H7 (cell line): Measurements from ENCODE around the gene NTN3. TPM values are rescaled to one million over a fixed set of nuclear protein-coding genes. Genes with fewer than 3 reads are reported as not detected.
A peak's percentile ranks its signal among the peaks of the same experiment; 100 is the strongest.

ENCODE experiments used
- DNase-seq: peaks from one replicate; pipeline ENCODE4 v3.0.0; 2012
- H3K27me3 ChIP-seq: 2 replicates; pipeline ENCODE4 v1.6.0; 2011; ENCODE audit warnings: mild to moderate bottlenecking, low read length; ENCODE audit not compliant: control insufficient read depth, insufficient read depth
- H3K36me3 ChIP-seq: replicated peaks from 2 replicates; pipeline ENCODE4 v1.5.1; 2011; ENCODE audit warnings: low read length; ENCODE audit not compliant: control insufficient read depth, insufficient read depth
- H3K4me3 ChIP-seq: 2 replicates; pipeline ENCODE4 v1.5.1; 2011; ENCODE audit warnings: low read depth, mild to moderate bottlenecking, control low read depth, low read length, moderate library complexity; ENCODE audit not compliant: insufficient read depth
- total RNA-seq: library from RNA; depleted of rRNA; stranded (reverse); fragments of >200 nt; shearing (Covaris generic); gene quantifications from 2 replicates; pipeline ENCODE4 v1.2.3, GENCODE V29; 2014

The NTN3 gene
- total RNA-seq, 1 experiment from 2014 or later = 0.73 TPM

DNA sequence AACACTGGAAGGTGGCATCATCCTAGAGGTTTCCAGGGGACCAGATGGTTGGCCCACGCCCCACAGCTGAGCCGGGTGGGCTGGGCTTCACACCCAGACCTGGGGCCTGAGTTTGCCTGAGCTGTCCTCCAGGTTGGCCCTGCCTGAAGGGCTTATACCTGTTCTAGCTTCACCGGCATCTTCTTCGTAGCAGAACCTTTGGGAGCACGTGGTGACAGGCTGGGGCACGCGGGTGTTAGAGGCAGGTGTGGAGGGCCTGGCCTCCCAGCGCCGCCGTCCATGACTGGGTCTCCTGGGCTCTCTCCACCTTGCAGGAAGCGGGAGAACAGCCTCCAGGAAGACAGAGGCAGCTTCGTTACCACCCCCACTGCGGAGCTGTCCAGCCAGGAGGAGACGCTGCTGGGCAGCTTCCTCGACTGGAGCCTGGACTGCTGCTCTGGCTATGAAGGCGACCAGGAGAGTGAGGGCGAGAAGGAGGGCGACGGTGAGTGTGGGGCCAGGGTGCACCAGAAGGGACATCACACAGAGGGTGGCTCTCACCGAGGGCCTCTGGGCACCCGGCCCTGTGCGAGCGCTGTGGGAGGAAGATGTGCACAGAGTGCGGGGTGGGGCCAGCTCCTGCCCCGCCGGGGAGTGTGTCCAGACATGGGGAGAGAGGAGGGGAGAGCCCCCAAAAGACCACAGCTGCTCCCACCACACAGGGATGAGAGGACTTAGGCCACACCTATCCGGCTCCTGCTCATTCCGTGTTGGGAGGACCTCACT lies 15.8 kb upstream of the NTN3 start:
- Histone ChIP-seq H3K27me3 (no peaks in the 10 kb centered on the region), H3K36me3 (peaks cover 41% of the 10 kb centered on the region)
- DNase-seq = peak; percentile 26

DNA sequence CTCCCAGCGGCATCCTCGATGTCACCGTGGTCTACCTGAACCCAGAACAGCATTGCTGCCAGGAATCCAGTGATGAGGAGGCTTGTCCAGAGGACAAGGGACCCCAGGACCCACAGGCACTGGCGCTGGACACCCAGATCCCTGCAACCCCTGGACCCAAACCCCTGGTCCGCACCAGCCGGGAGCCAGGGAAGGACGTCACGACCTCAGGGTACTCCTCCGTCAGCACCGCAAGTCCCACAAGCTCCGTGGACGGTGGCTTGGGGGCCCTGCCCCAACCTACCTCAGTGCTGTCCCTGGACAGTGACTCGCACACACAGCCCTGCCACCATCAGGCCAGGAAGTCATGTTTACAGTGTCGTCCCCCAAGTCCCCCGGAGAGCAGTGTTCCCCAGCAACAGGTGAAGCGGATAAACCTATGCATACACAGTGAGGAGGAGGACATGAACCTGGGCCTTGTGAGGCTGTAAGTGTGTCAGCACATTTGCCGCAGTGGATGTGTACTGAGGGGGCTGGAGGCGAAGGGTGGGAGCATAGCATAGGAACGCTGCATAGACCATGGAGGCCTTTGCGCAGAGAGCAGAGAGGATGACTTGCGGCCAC lies 14.4 kb upstream of the NTN3 start:
- Histone ChIP-seq H3K27me3 (no peaks in the 10 kb centered on the region), H3K4me3 (no peak overlapping the region), H3K36me3 (peaks cover 35% of the 10 kb centered on the region)
- no peak for DNase-seq

More for the DNA sequence above, 15.8 kb upstream of the NTN3 start:
- no peak overlapping the region for H3K4me3 ChIP-seq

DNA sequence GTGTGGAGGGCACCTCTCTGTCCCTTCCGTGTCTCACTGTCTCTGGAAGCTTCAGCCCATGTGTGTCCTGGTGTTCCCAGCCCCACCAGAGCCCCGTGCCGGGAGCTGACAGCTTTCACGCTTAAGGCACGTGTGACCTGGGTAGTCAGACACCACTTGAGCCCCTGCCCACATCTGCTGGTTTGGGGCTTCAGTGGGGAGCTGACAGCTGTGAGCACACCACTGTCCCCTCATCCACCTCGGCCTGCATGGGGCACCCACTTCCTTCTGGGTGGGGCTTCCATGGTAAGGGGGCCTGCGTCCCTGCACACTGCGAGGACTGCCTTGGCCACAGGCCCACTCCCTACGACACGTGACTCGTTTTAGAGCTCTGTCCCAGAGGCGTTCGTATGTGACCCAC lies 13.8 kb upstream of the NTN3 start:
- Histone ChIP-seq H3K4me3 (no peak overlapping the region), H3K27me3 (no peaks in the 10 kb centered on the region), H3K36me3 (peaks cover 30% of the 10 kb centered on the region)
- no peak for DNase-seq

DNA sequence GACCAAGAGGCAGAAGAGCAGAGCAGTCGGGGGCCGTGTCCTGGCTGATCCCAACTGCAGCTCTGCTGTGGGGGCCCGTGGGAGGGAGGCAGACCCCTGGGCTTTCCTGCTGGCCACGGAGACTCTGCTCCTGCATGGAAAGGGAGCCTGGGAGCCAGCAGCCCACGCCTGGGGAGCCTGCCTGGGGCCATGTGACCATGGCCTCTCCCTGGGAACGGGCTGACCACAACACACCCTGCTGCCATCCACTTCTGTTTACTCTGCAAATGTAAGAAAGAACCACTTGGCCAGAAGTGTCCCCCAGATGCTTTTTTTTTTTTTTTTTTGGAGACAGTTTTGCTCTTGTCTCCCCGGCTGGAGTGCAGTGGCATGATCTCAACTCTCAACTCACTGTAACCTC lies 13.2 kb upstream of the NTN3 start:
- H3K36me3 ChIP-seq = peaks cover 26% of the 10 kb centered on the region
- H3K4me3 ChIP-seq = no peak overlapping the region
- no peaks in the 10 kb centered on the region for H3K27me3 ChIP-seq
- no peak for DNase-seq

DNA sequence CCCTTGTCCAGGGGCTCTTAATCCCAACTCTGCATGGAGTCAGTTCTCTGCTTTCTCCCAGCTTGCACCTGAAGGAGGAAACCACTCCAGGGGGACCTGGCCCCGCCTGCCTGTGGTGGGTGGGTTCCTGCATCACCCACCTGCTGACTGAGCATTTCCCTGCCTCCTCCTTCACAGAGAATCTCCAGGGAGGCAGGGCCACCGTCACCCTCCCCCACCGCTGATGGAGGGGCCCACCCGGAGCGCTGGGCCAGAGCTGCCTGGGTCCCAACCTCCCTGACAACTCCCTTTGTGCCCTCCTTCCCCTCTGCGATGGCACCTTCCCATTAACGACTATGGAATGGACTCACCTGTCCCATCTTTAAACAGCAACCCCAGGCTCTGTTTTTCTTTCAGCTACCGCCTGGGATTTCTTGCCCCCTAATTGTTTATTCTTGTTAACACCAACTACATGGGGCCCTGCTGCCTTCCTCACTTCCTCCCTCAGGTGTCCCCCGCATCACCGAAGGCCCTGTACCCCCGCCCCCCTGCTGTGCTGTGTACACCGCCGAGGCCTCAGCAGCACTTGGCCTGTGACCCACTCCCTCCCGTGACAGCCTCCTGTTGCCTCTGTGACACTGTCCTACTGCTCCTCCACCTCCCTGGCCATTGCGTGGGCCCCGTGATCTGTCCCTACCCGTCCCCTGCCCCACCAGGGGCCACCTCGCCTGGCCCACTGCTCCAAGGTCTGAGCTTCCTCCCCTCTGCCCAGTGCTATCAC lies 12.0 kb upstream of the NTN3 start:
- H3K36me3 ChIP-seq = peaks cover 18% of the 10 kb centered on the region
- no peaks in the 10 kb centered on the region for H3K27me3 ChIP-seq
- peak; percentile 74 for DNase-seq
- H3K4me3 ChIP-seq = peak overlapping the region; percentile 73

DNA sequence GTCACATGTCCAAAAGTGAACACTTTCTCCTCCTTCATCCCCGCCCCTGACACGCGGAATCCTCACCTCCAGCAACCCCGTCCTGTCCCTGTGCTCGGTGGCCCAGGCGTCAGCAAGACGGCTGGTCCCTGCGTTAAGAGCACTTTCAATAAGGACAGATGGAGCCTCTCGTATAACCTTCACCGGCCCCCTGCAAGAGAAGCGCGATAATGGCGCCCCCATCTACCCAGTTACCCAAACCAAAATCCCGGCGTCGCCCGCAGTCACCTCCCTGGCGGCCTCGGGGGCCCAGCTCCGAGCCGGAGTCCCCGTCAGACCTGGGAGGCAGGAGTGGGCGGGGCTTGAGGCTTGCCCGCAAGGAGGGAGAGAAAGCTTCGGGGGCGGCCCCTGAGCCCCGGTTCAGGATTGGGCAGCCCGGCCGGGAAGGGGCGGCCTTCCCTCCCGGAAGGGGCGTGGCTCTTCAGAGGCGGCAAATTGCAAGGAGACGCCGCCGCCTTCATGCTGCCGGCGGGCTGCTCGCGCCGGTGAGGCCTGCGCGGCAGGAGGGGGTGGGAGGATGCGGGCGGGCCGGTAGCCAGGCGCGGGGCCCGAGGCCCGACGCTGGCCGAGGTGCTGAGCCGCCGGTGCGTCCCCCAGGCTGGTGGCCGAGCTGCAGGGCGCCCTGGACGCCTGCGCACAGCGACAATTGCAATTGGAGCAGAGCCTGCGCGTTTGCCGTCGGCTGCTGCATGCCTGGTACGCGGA lies 11.3 kb upstream of the NTN3 start, which contains the start of gene TEDC2:
TSS of gene TEDC2 (plus strand) at position 463 of the 744 bp plus-strand sequence. CDS start at position 499, 36 bp downstream.
- peaks cover 16% of the 10 kb centered on the region for H3K36me3 ChIP-seq
- H3K4me3 ChIP-seq = peak within 1 kb of the TSS; percentile 73
- H3K27me3 ChIP-seq = no peaks in the 10 kb centered on the region
- DNase-seq = peak; percentile 100

DNA sequence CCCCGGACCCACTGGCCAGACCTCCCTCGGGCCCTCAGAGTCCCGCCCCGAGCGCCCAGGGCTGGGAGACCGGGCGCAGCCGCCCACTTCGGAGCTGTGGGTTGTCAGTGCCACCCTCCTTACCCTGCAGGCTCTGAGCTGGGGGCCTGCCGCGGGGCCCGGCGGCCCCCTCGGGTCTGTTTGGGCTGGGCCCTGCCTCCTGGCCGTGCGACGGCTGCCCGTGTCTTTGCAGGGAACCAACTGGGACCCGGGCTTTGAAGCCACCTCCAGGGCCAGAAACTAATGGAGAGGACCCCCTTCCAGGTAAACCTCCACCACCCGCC lies 10.7 kb upstream of the NTN3 start:
- Histone ChIP-seq H3K36me3 (peaks cover 13% of the 10 kb centered on the region), H3K4me3 (peak overlapping the region; percentile 73), H3K27me3 (no peaks in the 10 kb centered on the region)
- DNase-seq = no peak

DNA sequence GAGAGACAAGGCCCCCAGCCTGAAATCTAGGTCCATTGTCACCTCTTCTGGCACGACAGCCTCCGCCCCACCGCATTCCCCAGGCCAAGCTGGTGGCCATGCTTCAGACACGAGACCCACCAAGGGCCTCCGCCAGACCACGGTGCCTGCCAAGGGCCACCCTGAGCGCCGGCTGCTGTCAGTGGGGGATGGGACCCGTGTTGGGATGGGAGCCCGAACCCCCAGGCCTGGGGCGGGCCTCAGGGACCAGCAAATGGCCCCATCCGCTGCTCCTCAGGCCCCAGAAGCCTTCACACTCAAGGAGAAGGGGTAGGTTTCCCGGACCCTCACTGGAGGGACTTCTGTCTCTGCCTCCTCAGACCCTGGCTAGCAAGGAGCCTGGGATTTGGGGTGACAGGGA lies 10.2 kb upstream of the NTN3 start:
- DNase-seq = no peak
- Histone ChIP-seq H3K36me3 (peaks cover 13% of the 10 kb centered on the region), H3K27me3 (no peaks in the 10 kb centered on the region), H3K4me3 (peak overlapping the region; percentile 73; the same call in 1 of the 2 replicates)

DNA sequence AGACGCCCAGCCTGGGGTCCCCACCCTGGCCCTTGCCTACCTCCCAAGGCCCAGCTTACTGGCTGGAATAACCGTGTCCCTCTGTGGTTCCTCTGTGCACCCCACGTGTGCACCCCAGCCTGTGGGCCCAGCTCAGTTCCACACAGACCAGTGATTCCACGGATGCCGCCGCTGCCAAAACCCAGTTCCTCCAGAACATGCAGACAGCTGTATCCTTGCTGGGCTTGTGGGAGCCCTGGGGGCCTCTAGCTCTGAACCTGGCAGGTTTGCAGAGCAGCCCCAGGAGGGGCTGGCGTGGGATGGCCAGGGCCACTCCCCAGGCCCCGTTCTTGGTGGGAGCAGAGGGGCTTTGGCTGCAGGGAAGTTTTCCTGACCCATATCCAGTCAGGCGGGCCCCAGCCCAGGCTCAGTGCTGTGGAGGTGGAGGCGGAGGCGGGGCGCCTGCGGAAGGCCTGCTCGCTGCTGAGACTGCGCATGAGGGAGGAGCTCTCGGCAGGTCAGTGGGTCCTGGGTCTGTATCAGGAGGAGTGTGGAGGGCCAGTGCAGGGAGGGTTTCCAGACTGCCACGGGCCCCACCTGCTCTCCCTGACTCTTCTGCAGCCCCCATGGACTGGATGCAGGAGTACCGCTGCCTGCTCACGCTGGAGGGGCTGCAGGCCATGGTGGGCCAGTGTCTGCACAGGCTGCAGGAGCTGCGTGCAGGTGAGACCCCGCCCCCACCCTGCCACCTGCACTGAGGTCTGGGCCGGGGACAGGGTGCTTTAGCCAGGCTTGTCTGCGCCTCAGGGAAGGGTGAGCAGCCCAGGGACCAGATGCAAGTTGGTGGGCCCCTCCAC lies 8.8 kb upstream of the NTN3 start:
- Histone ChIP-seq H3K27me3 (no peaks in the 10 kb centered on the region; the same call in 1 of the 2 replicates), H3K4me3 (no peak overlapping the region), H3K36me3 (peaks cover 1% of the 10 kb centered on the region; the same call in 1 of the 2 replicates)
- DNase-seq = no peak

DNA sequence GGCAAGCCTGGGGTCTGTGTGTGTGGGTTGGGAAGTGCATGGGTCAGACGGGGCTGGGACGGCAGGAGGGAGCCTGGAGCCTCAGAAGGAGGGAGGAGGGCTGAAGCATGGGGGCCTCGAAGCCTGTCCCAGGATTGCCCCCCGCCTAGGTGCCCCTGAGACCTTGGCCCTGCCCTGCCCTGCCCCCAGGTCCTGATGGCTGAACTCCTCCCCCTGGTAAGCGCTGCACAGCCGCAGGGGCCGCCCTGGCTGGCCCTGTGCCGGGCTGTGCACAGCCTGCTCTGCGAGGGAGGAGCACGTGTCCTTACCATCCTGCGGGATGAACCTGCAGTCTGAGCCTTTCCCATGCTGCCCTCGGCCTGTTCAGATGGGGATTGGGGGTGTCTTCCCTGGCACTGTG lies 6.8 kb upstream of the NTN3 start:
- DNase-seq = no peak
- no peak overlapping the region for H3K4me3 ChIP-seq
- H3K36me3 ChIP-seq = peaks cover 1% of the 10 kb centered on the region; the same call in 1 of the 2 replicates
- H3K27me3 ChIP-seq = peaks cover 10% of the 10 kb centered on the region

DNA sequence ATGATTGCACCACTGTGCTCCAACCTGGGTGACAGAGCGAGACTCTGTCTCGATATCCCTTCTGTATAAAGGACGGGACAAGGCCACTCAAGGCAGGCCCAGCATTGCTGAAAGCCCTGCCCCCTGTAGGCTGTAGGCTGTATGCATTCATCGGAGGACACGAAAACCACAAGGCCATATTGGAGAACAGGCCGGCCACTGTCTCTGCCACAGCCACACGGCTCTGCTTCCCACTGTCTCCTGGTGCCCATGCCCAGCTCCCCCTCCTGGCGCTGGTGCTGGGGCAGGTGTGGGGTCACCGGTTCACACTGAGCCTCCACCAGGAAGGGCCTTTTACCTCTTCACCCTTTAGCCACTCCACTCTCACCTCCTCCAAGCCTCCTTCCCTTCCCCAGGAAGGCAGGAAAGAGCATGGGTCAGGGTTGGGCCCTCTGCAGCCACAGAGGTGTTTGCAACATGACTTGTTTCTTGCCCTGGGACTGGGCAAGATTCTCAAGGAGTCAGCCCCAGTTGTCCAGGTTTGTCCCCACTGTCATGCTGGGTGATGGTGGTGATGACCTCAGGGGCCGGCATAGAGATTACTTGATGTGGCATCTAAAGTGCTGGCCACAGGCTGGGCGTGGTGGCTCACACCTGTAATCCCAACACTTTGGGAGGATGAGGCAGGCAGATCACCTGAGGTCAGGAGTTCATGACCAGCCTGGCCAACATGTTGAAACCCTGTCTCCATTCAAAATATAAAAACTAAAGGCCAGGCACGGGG lies 5.3 kb upstream of the NTN3 start:
- DNase-seq = peak; percentile 78
- Histone ChIP-seq H3K4me3 (no peak overlapping the region), H3K27me3 (peaks cover 24% of the 10 kb centered on the region), H3K36me3 (peaks cover 1% of the 10 kb centered on the region; the same call in 1 of the 2 replicates)

DNA sequence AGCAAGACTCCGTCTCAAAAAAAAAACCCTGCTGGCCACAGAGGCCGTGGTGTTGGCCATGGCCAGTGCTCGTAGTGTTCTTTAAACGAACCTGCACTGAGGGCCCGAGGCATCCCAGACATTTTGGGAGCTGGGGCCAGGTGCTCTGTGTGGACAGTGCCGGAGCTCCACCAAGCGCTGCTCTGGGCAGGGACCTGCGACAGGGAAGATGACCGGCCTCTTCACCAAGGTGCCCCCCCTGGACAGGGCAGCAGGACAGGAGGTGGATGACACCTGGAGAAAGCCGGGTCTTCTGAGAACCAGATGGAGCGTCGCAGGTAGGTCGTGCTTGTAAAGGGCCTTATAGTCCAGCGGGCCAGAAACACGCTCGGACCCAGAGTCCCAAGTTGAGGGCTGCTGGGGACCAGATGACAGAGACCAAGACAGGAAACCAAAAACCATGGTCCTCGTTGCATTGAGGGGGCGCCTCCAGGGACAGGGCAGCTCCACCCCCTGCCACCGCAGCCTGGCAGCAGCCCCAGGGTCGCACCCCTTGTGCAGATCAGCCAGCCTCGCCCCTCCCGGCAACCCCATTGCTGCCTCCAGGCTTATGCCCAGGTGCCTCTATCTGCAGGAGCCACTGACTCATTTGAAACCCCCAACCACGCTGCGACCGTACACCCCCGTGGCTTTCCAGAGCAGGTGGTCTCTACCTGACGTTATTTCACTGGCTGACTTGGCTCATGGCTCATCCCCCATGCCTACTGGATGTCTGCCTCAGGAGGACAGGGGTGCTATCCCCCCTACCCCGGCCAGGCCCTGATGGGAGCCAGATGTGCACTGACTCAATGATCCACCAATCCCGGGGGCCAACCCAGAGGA lies 4.2 kb upstream of the NTN3 start:
- DNase-seq = peak; percentile 71
- H3K27me3 ChIP-seq = peaks cover 32% of the 10 kb centered on the region
- peaks cover 1% of the 10 kb centered on the region; the same call in 1 of the 2 replicates for H3K36me3 ChIP-seq
- peak overlapping the region; percentile 52; the same call in 1 of the 2 replicates for H3K4me3 ChIP-seq
